Activated CD4-positive, alpha-beta T cell treated with anti-CD3 and anti-CD28 coated beads, Interleukin-2, amount 10 ng/mL, durations not matched to agents 7 days and 5 days (primary cell): Measurements from ENCODE around the gene EDEM2. TPM values are rescaled to one million over a fixed set of nuclear protein-coding genes. Genes with fewer than 3 reads are reported as not detected.

Experiments
- CTCF ChIA-PET: fragments of 350-600 bp; sonication (Branson Sonifier 250); formaldehyde crosslinking; loops from one replicate; lab custom pipeline; 2021; ENCODE audit warnings: antibody characterized with exemption; lab: Charles Lee
- POLR2A ChIA-PET: fragments of 350-600 bp; sonication (Branson Sonifier 250); formaldehyde crosslinking; loops from one replicate; lab custom pipeline; 2021; ENCODE audit warnings: antibody characterized with exemption; lab: Charles Lee
- DNase-seq: peaks from one replicate; pipeline ENCODE4 v3.0.0-alpha.2; 2020
- H3K27ac Mint-ChIP-seq: one replicate; pipeline ENCODE4 v1.8.0; 2021; ENCODE audit warnings: mild to moderate bottlenecking, moderate library complexity, mixed read lengths
- H3K27me3 Mint-ChIP-seq: one replicate; pipeline ENCODE4 v1.8.0; 2021; ENCODE audit warnings: mixed read lengths
- H3K36me3 Mint-ChIP-seq: one replicate; pipeline ENCODE4 v1.8.0; 2021; ENCODE audit warnings: low read depth, mixed read lengths
- H3K4me1 Mint-ChIP-seq: one replicate; pipeline ENCODE4 v1.8.0; 2021; ENCODE audit warnings: mixed read lengths
- H3K4me3 Mint-ChIP-seq: one replicate; pipeline ENCODE4 v1.8.0; 2021; ENCODE audit warnings: mild to moderate bottlenecking, moderate library complexity, mixed read lengths
- H3K9me3 Mint-ChIP-seq: one replicate; pipeline ENCODE4 v1.8.0; 2021; ENCODE audit warnings: mixed read lengths
- total RNA-seq, 2 experiments: library from RNA; stranded (reverse); gene quantifications; one replicate each; pipeline ENCODE4 v1.2.3, GENCODE V29; 2021

Gene EDEM2
- total RNA-seq, 2 experiments from 2014 or later, result 22.8 to 25.0 TPM

DNA sequence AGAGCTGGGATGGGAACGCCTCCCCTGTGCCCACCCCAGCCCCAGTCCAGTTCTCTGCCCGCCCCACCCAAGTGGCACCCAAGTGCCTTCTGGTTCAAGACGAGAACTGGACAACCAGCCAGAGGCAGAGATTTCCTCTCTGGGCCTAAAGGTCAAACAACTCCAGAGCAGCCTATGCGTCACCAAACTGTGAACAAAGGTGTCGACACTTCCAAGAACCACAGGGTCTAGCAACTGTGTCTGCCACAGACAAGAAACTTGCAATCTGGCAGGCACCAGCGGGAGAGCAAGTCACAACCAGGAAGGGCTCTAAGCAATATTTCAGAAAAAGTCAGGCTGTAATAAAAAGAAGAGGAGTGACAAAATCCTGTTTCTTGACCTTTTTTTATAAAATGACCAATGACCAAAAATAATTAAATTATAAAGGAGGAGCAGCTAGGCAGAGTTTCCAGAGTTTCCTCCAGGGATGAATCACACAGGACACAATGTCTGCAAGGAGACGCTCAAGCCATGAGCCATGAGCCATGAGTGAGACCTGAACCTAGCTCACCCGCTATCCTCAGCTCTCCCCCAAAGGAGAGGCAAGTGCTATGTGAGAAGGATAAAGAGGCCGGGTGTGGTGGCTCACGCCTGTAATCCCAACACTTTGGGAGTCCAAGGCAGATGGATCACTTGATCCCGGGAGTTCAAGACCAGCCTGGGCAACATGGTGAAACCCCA, 11.1 kb downstream of the EDEM2 start:
- H3K27ac Mint-ChIP-seq, result no peak overlapping the region
- no peak for DNase-seq
- no peaks in the 10 kb centered on the region for H3K9me3 Mint-ChIP-seq
- peaks cover 25% of the 10 kb centered on the region for H3K36me3 Mint-ChIP-seq
- ChIA-PET POLR2A (no interaction called here), CTCF (interaction anchor here (1.2 to 1.3 kb wide), 2 partner anchors 9 to 11 kb away, joined by 3 to 4 read pairs; partner anchors contain the start of gene EDEM2)
- no peak overlapping the region for H3K4me3 Mint-ChIP-seq
- no peaks in the 10 kb centered on the region for H3K27me3 Mint-ChIP-seq
- no peaks in the 10 kb centered on the region for H3K4me1 Mint-ChIP-seq

DNA sequence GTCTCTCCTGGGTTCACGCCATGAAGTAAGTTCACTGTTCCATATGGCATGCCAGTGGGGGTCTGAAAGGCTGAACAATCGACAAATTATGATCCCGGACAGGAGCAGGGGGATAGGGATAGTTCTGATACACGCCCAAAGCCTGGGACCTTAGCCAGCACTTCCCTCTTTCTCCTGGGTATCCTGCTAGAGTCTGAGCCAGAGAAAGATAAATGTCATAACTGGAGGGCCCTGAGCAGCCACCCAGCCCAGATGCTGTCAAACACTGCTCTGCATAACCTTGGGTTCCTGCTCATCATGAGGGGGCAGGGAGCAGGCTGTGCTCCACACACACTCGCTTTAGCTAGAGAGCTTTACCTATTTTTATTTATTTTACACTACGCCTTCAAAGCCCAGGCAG, 12.3 kb downstream of the EDEM2 start:
- H3K36me3 Mint-ChIP-seq, result peaks cover 25% of the 10 kb centered on the region
- DNase-seq, result no peak
- no peaks in the 10 kb centered on the region for H3K27me3 Mint-ChIP-seq
- ChIA-PET POLR2A (no interaction called here), CTCF (no interaction called here)
- H3K4me1 Mint-ChIP-seq, result no peaks in the 10 kb centered on the region
- H3K4me3 Mint-ChIP-seq, result no peak overlapping the region
- H3K27ac Mint-ChIP-seq, result no peak overlapping the region
- H3K9me3 Mint-ChIP-seq, result no peaks in the 10 kb centered on the region

DNA sequence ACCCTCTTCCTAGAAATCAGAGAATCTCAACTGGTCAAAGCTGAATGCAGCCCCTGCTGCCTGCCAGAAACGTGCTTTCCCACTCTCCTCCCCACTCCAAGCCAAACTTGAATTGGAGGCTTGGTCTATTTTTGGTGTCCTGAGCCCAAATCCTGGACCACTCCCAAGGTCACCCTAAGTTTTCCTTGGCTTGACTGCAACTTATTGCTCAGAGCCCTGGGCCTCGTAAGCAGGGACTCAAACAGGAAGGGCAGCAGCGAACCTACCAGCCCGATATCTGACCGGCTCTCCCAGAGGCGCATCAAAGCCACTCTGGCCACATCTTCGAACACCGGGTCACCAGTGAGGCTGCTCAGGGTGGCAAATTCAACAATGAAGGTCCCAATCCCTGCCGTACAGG, 12.7 kb downstream of the EDEM2 start:
- DNase-seq, result no peak
- peaks cover 25% of the 10 kb centered on the region for H3K36me3 Mint-ChIP-seq
- H3K9me3 Mint-ChIP-seq, result no peaks in the 10 kb centered on the region
- POLR2A ChIA-PET, result no interaction called here
- H3K4me3 Mint-ChIP-seq, result no peak overlapping the region
- H3K27me3 Mint-ChIP-seq, result no peaks in the 10 kb centered on the region
- H3K27ac Mint-ChIP-seq, result peak overlapping the region; percentile 79
- CTCF ChIA-PET, result no interaction called here
- no peaks in the 10 kb centered on the region for H3K4me1 Mint-ChIP-seq

DNA sequence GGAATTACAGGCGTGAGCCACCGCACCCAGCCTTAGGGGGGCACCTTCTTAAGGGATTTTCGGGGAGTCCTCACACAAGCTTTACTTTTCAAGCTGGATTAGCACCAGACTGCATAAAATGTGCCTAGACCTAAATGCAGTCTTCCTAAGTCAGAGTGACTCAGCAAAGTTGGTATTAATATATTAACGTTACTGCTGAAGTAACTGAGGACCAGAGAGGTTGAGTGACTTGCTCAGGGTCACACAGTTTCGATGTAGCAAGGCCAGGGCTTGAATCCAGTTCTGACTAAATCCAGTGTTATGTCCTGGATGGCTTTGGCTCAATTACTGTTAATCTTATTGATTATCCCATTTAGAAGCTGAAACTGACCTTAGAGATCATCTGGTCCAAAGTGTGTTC, 13.4 kb downstream of the EDEM2 start:
- Mint-ChIP-seq H3K4me3 (no peak overlapping the region), H3K9me3 (no peaks in the 10 kb centered on the region), H3K4me1 (no peaks in the 10 kb centered on the region), H3K27ac (no peak overlapping the region), H3K27me3 (no peaks in the 10 kb centered on the region), H3K36me3 (peaks cover 25% of the 10 kb centered on the region)
- ChIA-PET CTCF (interaction anchor here (0.6 kb wide), 1 partner anchor 123 kb away, joined by 3 read pairs; no protein-coding TSS in a partner anchor), POLR2A (no interaction called here)
- DNase-seq, result no peak

DNA sequence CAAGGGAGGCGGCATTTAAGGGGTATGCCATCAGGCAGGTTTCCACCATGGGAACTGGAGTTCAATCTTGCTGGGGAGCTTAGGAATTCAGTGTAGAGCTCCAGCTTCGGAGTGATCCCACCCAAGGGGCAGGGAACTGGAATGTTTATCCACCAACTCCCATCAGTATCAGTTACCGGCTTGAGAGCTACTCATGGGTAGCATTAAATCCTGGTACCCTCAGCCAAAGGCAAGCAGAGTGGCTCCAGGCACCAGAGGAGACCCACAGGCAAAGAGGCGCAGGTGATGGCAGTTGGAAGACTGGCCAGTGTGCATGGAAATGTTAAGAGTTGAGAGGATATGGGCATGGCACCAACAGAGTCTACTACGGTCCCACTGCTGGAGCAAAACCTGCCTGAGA, 14.1 kb downstream of the EDEM2 start:
- Mint-ChIP-seq H3K4me1 (no peaks in the 10 kb centered on the region), H3K4me3 (no peak overlapping the region), H3K36me3 (peaks cover 23% of the 10 kb centered on the region), H3K9me3 (no peaks in the 10 kb centered on the region), H3K27me3 (no peaks in the 10 kb centered on the region), H3K27ac (no peak overlapping the region)
- DNase-seq, result no peak
- CTCF ChIA-PET, result no interaction called here
- POLR2A ChIA-PET, result no interaction called here

DNA sequence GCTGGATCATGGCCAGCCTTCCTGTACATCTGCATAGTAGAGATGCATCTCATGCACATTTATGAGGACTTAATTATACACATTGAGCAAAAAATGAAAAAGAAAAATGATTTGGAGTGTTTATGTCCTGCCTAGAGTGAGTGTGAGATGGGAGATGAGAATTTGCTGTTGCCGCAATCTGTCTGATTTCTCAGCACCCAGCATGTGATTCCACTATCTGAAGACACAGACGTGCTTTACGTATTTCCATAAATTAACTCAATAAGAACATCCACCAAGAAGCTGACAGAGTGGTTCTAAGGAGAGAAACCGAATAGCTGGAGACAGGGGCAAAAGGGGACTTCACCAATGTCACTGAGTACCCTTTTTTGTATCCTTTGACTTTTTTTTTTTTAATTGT, 15.2 kb downstream of the EDEM2 start:
- H3K27me3 Mint-ChIP-seq, result no peaks in the 10 kb centered on the region
- no peak for DNase-seq
- H3K9me3 Mint-ChIP-seq, result no peaks in the 10 kb centered on the region
- peaks cover 29% of the 10 kb centered on the region for H3K36me3 Mint-ChIP-seq
- no peaks in the 10 kb centered on the region for H3K4me1 Mint-ChIP-seq
- H3K27ac Mint-ChIP-seq, result no peak overlapping the region
- CTCF ChIA-PET, result interaction anchor here (0.6 kb wide), 1 partner anchor 25 kb away, joined by 3 read pairs; no protein-coding TSS in a partner anchor
- no peak overlapping the region for H3K4me3 Mint-ChIP-seq
- POLR2A ChIA-PET, result interaction anchor here (0.6 kb wide), 1 partner anchor 37 kb away, joined by 14 read pairs; no protein-coding TSS in a partner anchor

DNA sequence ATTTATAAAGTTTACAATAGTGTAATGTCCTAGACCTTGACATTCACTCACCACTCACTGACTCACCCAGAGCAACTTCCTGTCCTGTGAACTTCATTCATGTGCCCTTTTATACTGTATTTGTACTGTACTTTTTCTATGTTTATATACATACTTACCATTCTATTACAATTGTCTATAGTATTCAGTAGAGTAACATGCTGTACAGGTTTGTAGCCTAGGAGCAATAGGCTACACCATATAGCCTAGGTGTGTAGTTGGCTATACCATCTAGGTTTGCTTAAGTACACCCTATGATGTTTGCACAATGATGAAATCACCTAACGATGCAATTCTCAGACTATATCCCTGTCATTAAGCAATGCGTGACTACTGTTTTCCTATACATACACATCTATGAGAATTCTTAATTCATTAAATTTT, 17.5 kb downstream of the EDEM2 start:
- ChIA-PET POLR2A (no interaction called here), CTCF (no interaction called here)
- Mint-ChIP-seq H3K36me3 (peaks cover 35% of the 10 kb centered on the region), H3K27ac (no peak overlapping the region), H3K9me3 (no peaks in the 10 kb centered on the region), H3K4me1 (no peaks in the 10 kb centered on the region), H3K4me3 (no peak overlapping the region), H3K27me3 (no peaks in the 10 kb centered on the region)
- DNase-seq, result no peak

DNA sequence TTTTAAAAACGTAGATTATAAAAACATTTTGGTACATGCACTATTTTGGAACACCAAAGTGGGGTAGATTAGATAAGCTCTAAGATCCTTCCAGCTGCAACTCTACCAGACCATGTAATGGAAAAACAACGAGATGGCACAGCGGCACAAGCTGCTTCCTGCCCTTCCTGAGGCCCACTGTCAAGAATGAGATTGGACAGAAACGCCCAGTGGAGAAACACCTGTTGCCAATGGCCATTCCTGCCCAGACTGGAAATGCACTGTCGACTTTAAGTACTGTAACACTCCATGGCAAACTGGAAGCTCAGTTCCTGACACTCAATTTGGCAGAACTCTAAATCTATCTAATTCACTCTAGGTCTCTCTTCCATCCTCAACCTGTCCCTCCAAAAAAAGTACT, 21.4 kb downstream of the EDEM2 start:
- ChIA-PET CTCF (interaction anchor here (0.8 to 1.6 kb wide), 4 partner anchors 23 to 128 kb away, joined by 3 to 6 read pairs (median 4); no protein-coding TSS in a partner anchor), POLR2A (no interaction called here)
- peaks cover 43% of the 10 kb centered on the region for H3K36me3 Mint-ChIP-seq
- no peaks in the 10 kb centered on the region for H3K9me3 Mint-ChIP-seq
- no peak overlapping the region for H3K27ac Mint-ChIP-seq
- no peak for DNase-seq
- no peak overlapping the region for H3K4me3 Mint-ChIP-seq
- no peaks in the 10 kb centered on the region for H3K27me3 Mint-ChIP-seq
- no peaks in the 10 kb centered on the region for H3K4me1 Mint-ChIP-seq

DNA sequence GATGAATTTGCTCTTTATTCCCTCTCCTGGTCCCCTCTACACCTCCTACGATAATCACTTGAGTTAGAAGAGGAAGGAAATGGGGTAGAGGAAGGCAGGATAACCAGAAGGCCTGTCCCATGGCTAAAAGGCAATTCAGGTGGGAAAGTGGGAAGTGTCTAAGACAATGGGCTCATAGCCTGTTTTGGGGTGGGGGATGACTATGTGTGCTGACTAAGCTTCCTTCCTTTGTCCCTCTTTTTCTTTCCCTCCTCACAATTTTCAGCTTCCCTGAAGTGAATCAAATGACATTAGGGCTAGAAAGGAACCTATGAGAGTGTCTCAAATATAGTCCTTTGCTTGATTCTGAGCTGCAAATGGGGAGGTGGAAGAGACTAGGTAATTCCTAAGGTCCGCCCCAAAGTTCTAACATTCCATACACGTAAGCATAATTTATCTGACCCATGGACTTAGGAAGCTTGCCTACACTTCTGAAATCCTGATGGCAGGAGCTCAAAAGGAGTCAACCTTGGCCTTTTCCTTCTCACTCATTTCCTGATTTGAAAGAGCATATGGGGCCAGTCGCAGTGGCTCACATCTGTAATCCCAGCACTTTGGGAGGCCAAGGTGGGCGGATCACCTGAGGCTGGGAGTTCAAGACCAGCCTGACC, 24.3 kb downstream of the EDEM2 start:
- Mint-ChIP-seq H3K4me1 (no peaks in the 10 kb centered on the region), H3K9me3 (no peaks in the 10 kb centered on the region), H3K27ac (no peak overlapping the region), H3K27me3 (no peaks in the 10 kb centered on the region), H3K4me3 (no peak overlapping the region), H3K36me3 (peaks cover 56% of the 10 kb centered on the region)
- CTCF ChIA-PET, result interaction anchor here (0.5 to 1.2 kb wide), 2 partner anchors 22 to 121 kb away, joined by 3 read pairs; no protein-coding TSS in a partner anchor
- POLR2A ChIA-PET, result no interaction called here
- DNase-seq, result no peak

DNA sequence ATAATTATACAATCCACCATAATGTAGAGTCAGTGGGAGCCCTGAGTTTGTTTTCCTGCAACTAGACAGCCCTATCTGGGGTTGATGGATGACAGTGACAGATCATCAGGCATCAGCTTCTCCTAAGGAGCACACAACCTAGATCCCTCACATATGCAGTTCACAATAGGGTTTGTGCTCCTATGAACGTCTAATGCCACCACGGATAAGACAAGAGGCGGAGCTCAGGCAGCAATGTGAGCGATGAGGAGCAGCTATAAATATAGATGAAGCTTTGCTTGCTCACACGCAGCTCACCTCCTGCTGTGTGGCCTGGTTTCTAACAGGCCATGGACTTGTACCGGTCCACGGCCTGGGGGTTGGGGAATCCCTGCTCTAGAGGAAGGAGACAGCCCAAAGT, 25.9 kb downstream of the EDEM2 start:
- Mint-ChIP-seq H3K4me1 (no peaks in the 10 kb centered on the region), H3K27ac (no peak overlapping the region), H3K9me3 (no peaks in the 10 kb centered on the region), H3K4me3 (no peak overlapping the region), H3K36me3 (peaks cover 51% of the 10 kb centered on the region), H3K27me3 (no peaks in the 10 kb centered on the region)
- POLR2A ChIA-PET, result no interaction called here
- DNase-seq, result no peak
- CTCF ChIA-PET, result interaction anchor here (0.6 kb wide), 1 partner anchor 27 kb away, joined by 5 read pairs; no protein-coding TSS in a partner anchor

DNA sequence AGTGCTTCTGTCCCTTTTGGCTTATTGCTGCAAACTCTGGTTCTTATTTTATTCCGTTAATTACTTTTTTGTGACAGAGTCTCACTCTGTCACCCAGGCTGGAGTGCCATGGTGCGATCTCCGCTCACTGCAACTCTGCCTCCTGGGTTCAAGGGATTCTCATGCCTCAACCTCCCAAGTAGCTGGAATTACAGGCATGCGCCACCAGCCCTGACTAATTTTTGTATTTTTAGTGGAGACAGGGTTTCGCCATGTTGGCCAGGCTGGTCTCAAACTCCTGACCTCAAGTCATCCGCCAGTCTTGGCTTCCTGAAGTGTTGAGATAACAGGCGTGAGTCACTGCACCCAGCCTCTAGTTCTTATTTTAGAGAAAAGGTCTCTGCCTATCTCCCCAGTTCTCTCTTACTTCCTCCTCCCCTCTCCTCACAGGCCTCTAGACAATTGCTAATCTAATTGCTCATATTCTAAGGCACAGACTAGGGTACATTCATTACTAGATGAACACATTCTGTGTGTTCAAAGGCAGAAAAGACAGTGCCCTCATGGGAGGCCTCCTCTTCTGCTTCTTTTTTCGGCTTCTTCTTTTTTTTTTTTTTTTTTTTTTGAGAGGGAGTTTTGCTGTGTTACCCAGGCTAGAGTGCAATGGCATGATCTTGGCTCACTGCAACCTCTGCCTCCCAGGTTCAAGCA, 27.0 kb downstream of the EDEM2 start:
- POLR2A ChIA-PET, result no interaction called here
- H3K4me1 Mint-ChIP-seq, result no peaks in the 10 kb centered on the region
- peaks cover 50% of the 10 kb centered on the region for H3K36me3 Mint-ChIP-seq
- no peak for DNase-seq
- no peaks in the 10 kb centered on the region for H3K27me3 Mint-ChIP-seq
- no peak overlapping the region for H3K27ac Mint-ChIP-seq
- H3K4me3 Mint-ChIP-seq, result no peak overlapping the region
- CTCF ChIA-PET, result interaction anchor here (0.6 to 1.0 kb wide), 2 partner anchors 27 to 100 kb away, joined by 3 to 4 read pairs; partner anchors contain the start of gene EDEM2
- H3K9me3 Mint-ChIP-seq, result no peaks in the 10 kb centered on the region

DNA sequence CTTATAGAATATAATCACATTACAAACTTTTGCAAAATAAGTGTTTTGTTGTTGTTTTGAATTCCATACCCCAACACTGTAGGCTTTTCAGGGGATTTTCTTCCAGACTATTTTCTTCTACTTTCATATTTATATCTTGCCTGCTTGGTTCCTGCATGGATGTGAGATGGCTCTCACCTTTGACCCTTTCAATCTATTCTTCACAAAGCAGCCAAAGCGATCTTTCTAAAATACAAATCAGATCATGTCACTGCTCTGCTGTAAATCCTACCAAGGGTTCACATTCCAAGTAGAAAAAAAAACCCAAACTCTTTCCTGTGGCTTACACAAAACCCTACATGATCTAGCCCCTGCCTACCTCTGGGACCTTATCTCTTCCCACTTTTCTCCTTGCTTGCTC, 29.5 kb downstream of the EDEM2 start:
- Mint-ChIP-seq H3K27me3 (no peaks in the 10 kb centered on the region), H3K4me3 (no peak overlapping the region), H3K4me1 (no peaks in the 10 kb centered on the region), H3K27ac (no peak overlapping the region), H3K9me3 (no peaks in the 10 kb centered on the region), H3K36me3 (peaks cover 45% of the 10 kb centered on the region)
- ChIA-PET POLR2A (no interaction called here), CTCF (interaction anchor here (2.0 kb wide), 1 partner anchor 21 kb away, joined by 6 read pairs; no protein-coding TSS in a partner anchor)
- no peak for DNase-seq
